ENCODE results near the gene LGI4. TPM values are rescaled to one million over a fixed set of nuclear protein-coding genes. Genes with fewer than 3 reads are reported as not detected.

The LGI4 gene
- total and polyA plus RNA-seq, 4 experiments from 2014 or later = 0.72 to 0.81 TPM; not detected in 2

GRCh38 chr19:35167251-35168119 lies 32.6 kb upstream of the LGI4 start:
- H3K27me3 ChIP-seq (ENCODE audit: insufficient read depth, low read length) = no peaks in the 10 kb centered on the region
- Mint-ChIP-seq H3K9me3 (peaks cover 0 to 21% (median 11%) of the 10 kb centered on the region in 8 donors), H3K36me3 (peaks cover 63 to 76% of the 10 kb centered on the region in 2 donors), H3K4me1 (peaks cover 32 to 80% (median 58%) of the 10 kb centered on the region in 4 donors), H3K4me3 (peak overlapping the region in 7 of 8 donors; percentile 50 to 75 (median 60)), H3K27me3 (no peaks in the 10 kb centered on the region), H3K27ac (peak overlapping the region; percentile 82 to 95 (median 92))
- intact Hi-C loops (cut with micrococcal nuclease) = no loop called here
- DNase-seq = peak in 3 of 5 donors; percentile 39 to 44 (median 42)
- no peak overlapping the region for H3K4me3 ChIP-seq (ENCODE audit: low read length in 2 of 2)
- peaks cover 61% of the 10 kb centered on the region for H3K36me3 ChIP-seq (ENCODE audit: insufficient read depth, low read length)
- CTCF ChIA-PET (ENCODE audit: partially characterized antibody) = interaction anchor here (1.1 to 2.0 kb wide), 4 partner anchors 8 to 39 kb away, joined by 3 to 6 read pairs (median 4); no protein-coding TSS in a partner anchor
- POLR2A ChIA-PET (ENCODE audit: partially characterized antibody) = interaction anchor here (0.6 to 16.0 kb wide), 11 partner anchors 9 to 97 kb away, joined by 3 to 140 read pairs (median 5); partner anchors contain the start of gene FXYD5
- peak overlapping the region; percentile 20 for H3K27ac ChIP-seq (ENCODE audit: low read depth, low read length)
- peaks cover 67% of the 10 kb centered on the region for H3K4me1 ChIP-seq (ENCODE audit: insufficient read depth, low read length)
- peaks cover 0 to 8% of the 10 kb centered on the region in 2 donors for H3K9me3 ChIP-seq (ENCODE audit: control insufficient read depth in 1 of 2, low read length in 2 of 2)

- DNase-seq = no peak
- H3K4me3 Mint-ChIP-seq = peak overlapping the region in 6 of 8 donors; percentile 34 to 75 (median 58)
- H3K9me3 Mint-ChIP-seq = peaks cover 0 to 26% (median 13%) of the 10 kb centered on the region in 8 donors
- Histone ChIP-seq H3K4me3 (ENCODE audit: low read length in 2 of 2) (no peak overlapping the region), H3K36me3 (ENCODE audit: insufficient read depth, low read length) (peaks cover 72% of the 10 kb centered on the region), H3K27me3 (ENCODE audit: insufficient read depth, low read length) (no peaks in the 10 kb centered on the region), H3K27ac (ENCODE audit: low read depth, low read length) (peak overlapping the region; percentile 20), H3K9me3 (ENCODE audit: control insufficient read depth in 1 of 2, low read length in 2 of 2) (peaks cover 0 to 8% of the 10 kb centered on the region in 2 donors), H3K4me1 (ENCODE audit: insufficient read depth, low read length) (peaks cover 67% of the 10 kb centered on the region)
- H3K27ac Mint-ChIP-seq = peak overlapping the region; percentile 82 to 95 (median 92)
- ChIA-PET POLR2A (ENCODE audit: partially characterized antibody) (interaction anchor here (0.6 to 16.0 kb wide), 9 partner anchors 8 to 98 kb away, joined by 3 to 140 read pairs (median 6); partner anchors contain the start of gene FXYD5), CTCF (ENCODE audit: partially characterized antibody) (interaction anchor here (1.1 to 2.0 kb wide), 3 partner anchors 13 to 40 kb away, joined by 4 to 6 read pairs (median 5); no protein-coding TSS in a partner anchor)
- no peaks in the 10 kb centered on the region for H3K27me3 Mint-ChIP-seq
- peaks cover 30 to 79% (median 54%) of the 10 kb centered on the region in 4 donors for H3K4me1 Mint-ChIP-seq
- H3K36me3 Mint-ChIP-seq = peaks cover 74 to 84% of the 10 kb centered on the region in 2 donors
- intact Hi-C loops (cut with micrococcal nuclease) = no loop called here
Measured at GRCh38 chr19:35166100-35167063, 31.5 kb upstream of the LGI4 start.

GRCh38 chr19:35165200-35166058 lies 30.6 kb upstream of the LGI4 start:
- intact Hi-C loops (cut with micrococcal nuclease) = no loop called here
- H3K9me3 ChIP-seq (ENCODE audit: control insufficient read depth in 1 of 2, low read length in 2 of 2) = peaks cover 0 to 8% of the 10 kb centered on the region in 2 donors
- H3K4me1 ChIP-seq (ENCODE audit: insufficient read depth, low read length) = peaks cover 73% of the 10 kb centered on the region
- Mint-ChIP-seq H3K36me3 (peaks cover 84 to 92% of the 10 kb centered on the region in 2 donors), H3K27me3 (no peaks in the 10 kb centered on the region), H3K27ac (peak overlapping the region; percentile 7 to 87 (median 58)), H3K9me3 (peaks cover 0 to 26% (median 13%) of the 10 kb centered on the region in 8 donors), H3K4me3 (peak overlapping the region in 4 of 8 donors; percentile 25 to 59 (median 48)), H3K4me1 (peaks cover 32 to 85% (median 59%) of the 10 kb centered on the region in 4 donors)
- H3K27ac ChIP-seq (ENCODE audit: low read depth, low read length) = no peak overlapping the region
- POLR2A ChIA-PET (ENCODE audit: partially characterized antibody) = interaction anchor here (1.3 to 16.0 kb wide), 4 partner anchors 7 to 71 kb away, joined by 3 to 140 read pairs (median 55); partner anchors contain the start of gene FXYD5
- DNase-seq = no peak
- no peak overlapping the region for H3K4me3 ChIP-seq (ENCODE audit: low read length in 2 of 2)
- peaks cover 79% of the 10 kb centered on the region for H3K36me3 ChIP-seq (ENCODE audit: insufficient read depth, low read length)
- no peaks in the 10 kb centered on the region for H3K27me3 ChIP-seq (ENCODE audit: insufficient read depth, low read length)
- CTCF ChIA-PET (ENCODE audit: partially characterized antibody) = interaction anchor here (1.7 to 2.0 kb wide), 2 partner anchors 12 to 41 kb away, joined by 4 to 6 read pairs; no protein-coding TSS in a partner anchor

GRCh38 chr19:35164418-35164817 lies 29.6 kb upstream of the LGI4 start:
- ChIA-PET CTCF (ENCODE audit: partially characterized antibody) (interaction anchor here (2.0 kb wide), 1 partner anchor 23 kb away, joined by 11 read pairs; no protein-coding TSS in a partner anchor), POLR2A (ENCODE audit: partially characterized antibody) (no interaction called here)
- Histone ChIP-seq H3K27ac (ENCODE audit: low read depth, low read length) (no peak overlapping the region), H3K27me3 (ENCODE audit: insufficient read depth, low read length) (no peaks in the 10 kb centered on the region), H3K9me3 (ENCODE audit: control insufficient read depth in 1 of 2, low read length in 2 of 2) (peaks cover 0 to 8% of the 10 kb centered on the region in 2 donors), H3K4me1 (ENCODE audit: insufficient read depth, low read length) (peaks cover 70% of the 10 kb centered on the region), H3K4me3 (ENCODE audit: low read length in 2 of 2) (no peak overlapping the region), H3K36me3 (ENCODE audit: insufficient read depth, low read length) (peaks cover 78% of the 10 kb centered on the region)
- Mint-ChIP-seq H3K9me3 (peaks cover 0 to 26% (median 13%) of the 10 kb centered on the region in 8 donors), H3K36me3 (peaks cover 90 to 91% of the 10 kb centered on the region in 2 donors), H3K27me3 (no peaks in the 10 kb centered on the region), H3K4me1 (peaks cover 30 to 81% (median 57%) of the 10 kb centered on the region in 4 donors), H3K27ac (peak overlapping the region in 6 of 7 donors; percentile 35 to 82 (median 66)), H3K4me3 (no peak overlapping the region)
- intact Hi-C loops (cut with micrococcal nuclease) = no loop called here
- DNase-seq = no peak

- peaks cover 70% of the 10 kb centered on the region for H3K4me1 ChIP-seq (ENCODE audit: insufficient read depth, low read length)
- peaks cover 92% of the 10 kb centered on the region for H3K36me3 ChIP-seq (ENCODE audit: insufficient read depth, low read length)
- intact Hi-C loops (cut with micrococcal nuclease) = no loop called here
- H3K36me3 Mint-ChIP-seq = peaks cover 96% of the 10 kb centered on the region in 2 donors
- peaks cover 0 to 26% (median 13%) of the 10 kb centered on the region in 8 donors for H3K9me3 Mint-ChIP-seq
- peaks cover 0 to 8% of the 10 kb centered on the region in 2 donors for H3K9me3 ChIP-seq (ENCODE audit: control insufficient read depth in 1 of 2, low read length in 2 of 2)
- no peaks in the 10 kb centered on the region for H3K27me3 ChIP-seq (ENCODE audit: insufficient read depth, low read length)
- no peak for DNase-seq
- H3K27ac Mint-ChIP-seq = peak overlapping the region; percentile 36 to 88 (median 70)
- H3K4me1 Mint-ChIP-seq = peaks cover 31 to 81% (median 61%) of the 10 kb centered on the region in 4 donors
- ChIA-PET POLR2A (ENCODE audit: partially characterized antibody) (interaction anchor here (0.8 to 10.5 kb wide), 6 partner anchors 9 to 49 kb away, joined by 3 to 140 read pairs (median 10); partner anchors contain the start of gene FXYD7), CTCF (ENCODE audit: partially characterized antibody) (interaction anchor here (0.6 to 2.0 kb wide), 5 partner anchors 9 to 76 kb away, joined by 3 to 11 read pairs (median 3); no protein-coding TSS in a partner anchor)
- no peak overlapping the region for H3K27ac ChIP-seq (ENCODE audit: low read depth, low read length)
- peak overlapping the region in 1 of 8 donors; percentile 15 for H3K4me3 Mint-ChIP-seq
- no peaks in the 10 kb centered on the region for H3K27me3 Mint-ChIP-seq
- no peak overlapping the region for H3K4me3 ChIP-seq (ENCODE audit: low read length in 2 of 2)
Measured at GRCh38 chr19:35162471-35163326, 27.8 kb upstream of the LGI4 start.

All from CD4-positive, alpha-beta memory T cell (primary cell).